Endodermal cell (in vitro differentiated cells): ENCODE data around the gene NLE1. TPM values are rescaled to one million over a fixed set of nuclear protein-coding genes. Genes with fewer than 3 reads are reported as not detected.
A peak's percentile ranks its signal among the peaks of the same experiment; 100 is the strongest.

Experiments
- DNase-seq: peaks from one replicate; pipeline ENCODE4 v3.0.0-alpha.2; 2017
- H3K27ac ChIP-seq: 2 replicates; pipeline ENCODE4 v1.5.1; 2013; ENCODE audit warnings: mild to moderate bottlenecking, low read depth, low read length, moderate library complexity
- H3K27me3 ChIP-seq: 2 replicates; pipeline ENCODE4 v1.6.1; 2013; ENCODE audit warnings: mild to moderate bottlenecking, low read length, moderate library complexity; ENCODE audit not compliant: insufficient read depth, control insufficient read depth, poor library complexity, severe bottlenecking
- H3K36me3 ChIP-seq: 2 replicates; pipeline ENCODE4 v1.7.0; 2013; ENCODE audit warnings: mild to moderate bottlenecking, low read length, moderate library complexity; ENCODE audit not compliant: control insufficient read depth, insufficient read depth
- H3K4me1 ChIP-seq: one replicate; pipeline ENCODE4 v1.7.0; 2013; ENCODE audit warnings: low read length; ENCODE audit not compliant: control insufficient read depth, insufficient read depth
- H3K4me3 ChIP-seq: 2 replicates; pipeline ENCODE4 v1.5.1; 2013; ENCODE audit warnings: mild to moderate bottlenecking, low read length, moderate library complexity
- H3K9ac ChIP-seq: 2 replicates; pipeline ENCODE4 v1.6.1; 2013; ENCODE audit warnings: mild to moderate bottlenecking, low read length, moderate library complexity; ENCODE audit not compliant: poor library complexity, severe bottlenecking; ENCODE audit errors: extremely low read depth
- H3K9me3 ChIP-seq: 2 replicates; pipeline ENCODE4 v1.6.1; 2013; ENCODE audit warnings: mild to moderate bottlenecking, low read length, moderate library complexity; ENCODE audit not compliant: control insufficient read depth
- H3K27ac Mint-ChIP-seq: 2 replicates; pipeline ENCODE4 v1.8.0; 2020; ENCODE audit warnings: mixed read lengths
- H3K27me3 Mint-ChIP-seq: 2 replicates; pipeline ENCODE4 v1.8.0; 2021; ENCODE audit warnings: mild to moderate bottlenecking, mixed read lengths; ENCODE audit not compliant: insufficient read depth
- H3K36me3 Mint-ChIP-seq: 2 replicates; pipeline ENCODE4 v1.8.0; 2020; ENCODE audit warnings: low read depth, mixed read lengths
- H3K4me1 Mint-ChIP-seq: 2 replicates; pipeline ENCODE4 v1.8.0; 2020; ENCODE audit warnings: mixed read lengths
- H3K4me3 Mint-ChIP-seq: 2 replicates; pipeline ENCODE4 v1.8.0; 2020; ENCODE audit warnings: mild to moderate bottlenecking, moderate library complexity, mixed read lengths
- H3K9me3 Mint-ChIP-seq: 2 replicates; pipeline ENCODE4 v1.8.0; 2020; ENCODE audit warnings: mild to moderate bottlenecking, mixed read lengths
- CTCF ChIP-seq: fragments of 200-600 bp; sonication (generic); conservative IDR thresholded peaks from 2 replicates; pipeline ENCODE4 v1.5.0; 2021; ENCODE audit warnings: antibody characterized with exemption, mild to moderate bottlenecking
- WGBS, 2 experiments: methylation state at CpG; one replicate each; pipeline versions ENCODE4 v1.1.5 to v1.1.7; 2013; ENCODE audit warnings: missing lambda C conversion rate in 2 of 2, mixed read lengths in 1 of 2; ENCODE audit not compliant: insufficient coverage in 1 of 2, insufficient read length in 1 of 2; 5-methylcytosine and 5-hydroxymethylcytosine counted together
- total RNA-seq, 2 donors: library from RNA; stranded (reverse); fragmentation: NEBNext Ultra II Directional in 1 of 2; extraction: Animal tissue kit (Norgen Biotek cat#: 25700) in 1 of 2; gene quantifications; 2 replicates in 1 of 2; 3 replicates in 1 of 2; pipeline ENCODE4 v1.2.1, GENCODE V29; 2021

The NLE1 gene
- total RNA-seq, 2 donors from 2014 or later = 20.7 to 26.9 TPM

GRCh38 chr17:35084987-35085386 is 57.1 kb downstream of the NLE1 start:
- Mint-ChIP-seq H3K4me3 (no peak overlapping the region), H3K4me1 (peaks cover 60% of the 10 kb centered on the region), H3K36me3 (peaks cover 2% of the 10 kb centered on the region), H3K27me3 (no peaks in the 10 kb centered on the region), H3K27ac (no peak overlapping the region), H3K9me3 (no peaks in the 10 kb centered on the region)
- Histone ChIP-seq H3K9ac (no peak overlapping the region), H3K36me3 (no peaks in the 10 kb centered on the region), H3K27ac (no peak overlapping the region), H3K27me3 (no peaks in the 10 kb centered on the region), H3K4me3 (no peak overlapping the region), H3K9me3 (no peaks in the 10 kb centered on the region), H3K4me1 (peaks cover 5% of the 10 kb centered on the region)
- no peak for TF ChIP-seq CTCF
- DNase-seq = no peak
- 80 to 88% methylated on average over 2 of the region's 2 CpGs for WGBS, 2 experiments

- 75 to 94% methylated on average over 2 of the region's 2 CpGs for WGBS, 2 experiments
Observed at GRCh38 chr17:35083071-35083470, 59.0 kb downstream of the NLE1 start.

GRCh38 chr17:35082073-35082657 is 59.9 kb downstream of the NLE1 start:
- H3K27ac Mint-ChIP-seq = no peak overlapping the region
- peaks cover 2% of the 10 kb centered on the region for H3K36me3 Mint-ChIP-seq
- H3K36me3 ChIP-seq = no peaks in the 10 kb centered on the region
- peaks cover 11% of the 10 kb centered on the region for H3K4me1 ChIP-seq
- H3K4me1 Mint-ChIP-seq = peaks cover 61% of the 10 kb centered on the region
- no peak overlapping the region for H3K4me3 Mint-ChIP-seq
- no peak overlapping the region for H3K27ac ChIP-seq
- no peaks in the 10 kb centered on the region for H3K27me3 ChIP-seq
- DNase-seq = no peak
- no peaks in the 10 kb centered on the region for H3K27me3 Mint-ChIP-seq
- no peak overlapping the region for H3K9ac ChIP-seq
- H3K9me3 ChIP-seq = no peaks in the 10 kb centered on the region
- H3K4me3 ChIP-seq = no peak overlapping the region
- WGBS, 2 experiments = 74 to 78% methylated on average over 2 to 3 of the region's 3 CpGs
- H3K9me3 Mint-ChIP-seq = no peaks in the 10 kb centered on the region
- TF ChIP-seq CTCF = no peak

More at GRCh38 chr17:35083071-35083470, 59.0 kb downstream of the NLE1 start:
- no peak overlapping the region for H3K27ac ChIP-seq
- no peak for TF ChIP-seq CTCF
- no peaks in the 10 kb centered on the region for H3K27me3 ChIP-seq
- Mint-ChIP-seq H3K9me3 (no peaks in the 10 kb centered on the region), H3K4me3 (no peak overlapping the region), H3K27ac (peak overlapping the region; percentile 6), H3K27me3 (no peaks in the 10 kb centered on the region), H3K4me1 (peaks cover 62% of the 10 kb centered on the region), H3K36me3 (peaks cover 2% of the 10 kb centered on the region)
- H3K9me3 ChIP-seq = no peaks in the 10 kb centered on the region
- H3K4me3 ChIP-seq = no peak overlapping the region
- no peak for DNase-seq
- H3K9ac ChIP-seq = no peak overlapping the region
- H3K4me1 ChIP-seq = peaks cover 8% of the 10 kb centered on the region
- H3K36me3 ChIP-seq = no peaks in the 10 kb centered on the region
